GM21367 (cell line): ENCODE data around the gene CREBBP.

Source experiments
- ATAC-seq: cut with Tn5 transposase; IDR thresholded peaks from one replicate; pipeline ENCODE4 v1.9.1; 2021; ENCODE audit not compliant: unreplicated experiment

CREBBP gene

GRCh38 chr16:3738128-3738527, 142.4 kb downstream of the CREBBP start:
- ATAC-seq: no peak

- no peak for ATAC-seq
Measured at GRCh38 chr16:3737181-3737580, 143.3 kb downstream of the CREBBP start.

GRCh38 chr16:3736116-3736515, 144.4 kb downstream of the CREBBP start:
- no peak for ATAC-seq

GRCh38 chr16:3735541-3735940, 145.0 kb downstream of the CREBBP start:
- ATAC-seq: no peak

- ATAC-seq: no peak
Measured at GRCh38 chr16:3734758-3735221, 145.7 kb downstream of the CREBBP start.

GRCh38 chr16:3734084-3734757, 146.3 kb downstream of the CREBBP start:
- no peak for ATAC-seq

GRCh38 chr16:3732171-3732570, 148.3 kb downstream of the CREBBP start:
- ATAC-seq: no peak

- no peak for ATAC-seq
Measured at GRCh38 chr16:3731126-3731935, 149.2 kb downstream of the CREBBP start.

GRCh38 chr16:3730161-3731125, 150.1 kb downstream of the CREBBP start:
- no peak for ATAC-seq

GRCh38 chr16:3729161-3730112, 151.1 kb downstream of the CREBBP start:
- ATAC-seq: no peak

- no peak for ATAC-seq
Measured at GRCh38 chr16:3728424-3729160, 151.9 kb downstream of the CREBBP start.

GRCh38 chr16:3727806-3728381, 152.6 kb downstream of the CREBBP start:
- ATAC-seq: no peak

GRCh38 chr16:3726021-3726687, 154.4 kb downstream of the CREBBP start:
- no peak for ATAC-seq

GRCh38 chr16:3725276-3725675, 155.2 kb downstream of the CREBBP start:
- no peak for ATAC-seq

- ATAC-seq: no peak
Measured at GRCh38 chr16:3722508-3722907, 158.0 kb downstream of the CREBBP start.

- no peak for ATAC-seq
Measured at GRCh38 chr16:3720418-3720817, 160.1 kb downstream of the CREBBP start.

GRCh38 chr16:3718628-3719027, 161.9 kb downstream of the CREBBP start:
- no peak for ATAC-seq

GRCh38 chr16:3718019-3718391, 162.5 kb downstream of the CREBBP start:
- ATAC-seq: no peak
